Ishikawa (cell line): ENCODE measurements around the gene TRAPPC3L.

Experiments used
- CEBPB ChIP-seq: IDR thresholded peaks from 2 replicates; pipeline ENCODE4 v1.6.1; 2012
- CREB1 ChIP-seq: IDR thresholded peaks from 2 replicates; pipeline ENCODE4 v1.6.1; 2012; ENCODE audit warnings: low read depth
- EGR1 ChIP-seq: IDR thresholded peaks from 2 replicates; pipeline ENCODE4 v1.6.1; 2012
- EP300 ChIP-seq: IDR thresholded peaks from 2 replicates; pipeline ENCODE4 v1.6.1; 2012; ENCODE audit warnings: borderline replicate concordance
- FOXM1 ChIP-seq: IDR thresholded peaks from 2 replicates; pipeline ENCODE4 v1.6.1; 2012; ENCODE audit warnings: low read depth, borderline replicate concordance
- NFIC ChIP-seq: IDR thresholded peaks from 2 replicates; pipeline ENCODE4 v1.6.1; 2012
- RAD21 ChIP-seq: IDR thresholded peaks from 2 replicates; pipeline ENCODE4 v1.6.1; 2012; ENCODE audit warnings: low read depth
- REST ChIP-seq: IDR thresholded peaks from 2 replicates; pipeline ENCODE4 v1.6.1; 2012; ENCODE audit warnings: low read depth, mild to moderate bottlenecking
- TAF1 ChIP-seq: IDR thresholded peaks from 2 replicates; pipeline ENCODE4 v1.6.1; 2012; ENCODE audit warnings: low read depth, mild to moderate bottlenecking
- TCF12 ChIP-seq: IDR thresholded peaks from 2 replicates; pipeline ENCODE4 v1.6.1; 2012; ENCODE audit warnings: low read depth
- TEAD4 ChIP-seq: IDR thresholded peaks from 2 replicates; pipeline ENCODE4 v1.6.1; 2012
- USF1 ChIP-seq: IDR thresholded peaks from 2 replicates; pipeline ENCODE4 v1.6.1; 2012
- YY1 ChIP-seq: IDR thresholded peaks from 2 replicates; pipeline ENCODE4 v1.6.1; 2012; ENCODE audit warnings: low read depth
- ZBTB7A ChIP-seq: IDR thresholded peaks from 2 replicates; pipeline ENCODE4 v1.6.1; 2012; ENCODE audit warnings: low read depth
- TF ChIP-seq, protein P1 (sequence below): IDR thresholded peaks from 2 replicates; pipeline ENCODE4 v1.6.1; 2012

Gene TRAPPC3L

DNA sequence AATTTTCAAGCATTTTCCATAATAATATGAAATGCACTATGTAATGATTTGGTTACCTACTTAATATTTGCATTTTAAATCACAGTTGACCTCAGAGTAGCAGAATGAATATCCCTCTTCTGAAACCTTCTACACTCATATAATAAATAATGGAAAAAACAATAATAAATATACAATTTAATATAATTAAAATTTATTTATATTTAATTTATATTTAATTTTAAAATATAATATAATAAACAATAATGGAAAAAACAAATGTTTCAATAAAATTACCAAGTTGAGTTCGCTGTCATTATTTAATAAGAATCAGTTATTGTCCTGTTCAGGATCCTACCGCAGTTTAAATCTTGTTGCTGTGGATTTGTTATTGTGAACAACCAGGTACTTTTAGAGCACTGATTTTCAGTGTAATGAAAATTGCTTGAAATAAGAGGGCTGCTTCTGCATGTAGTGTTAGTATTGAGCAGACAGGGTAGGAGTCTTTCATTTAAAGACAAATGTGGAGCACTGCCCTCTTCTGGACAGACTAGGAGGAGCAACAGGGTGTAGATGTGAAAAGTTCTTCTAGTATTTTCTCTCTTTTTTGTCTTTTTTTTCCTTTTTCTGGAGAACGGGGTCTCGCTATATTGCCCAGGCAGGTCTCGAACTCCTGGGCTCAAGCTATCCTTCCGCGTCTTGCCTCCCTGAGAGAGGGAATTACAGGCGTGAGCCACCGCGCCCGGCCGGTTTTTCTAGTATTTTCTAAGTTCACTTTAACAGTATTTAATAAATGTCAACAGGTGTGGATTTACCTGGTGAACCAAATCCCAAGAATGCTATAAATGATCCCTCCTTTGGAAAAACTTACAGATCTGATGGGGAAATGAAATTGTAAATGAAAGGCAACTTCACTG is 13.6 kb downstream of the TRAPPC3L start:
- peak; percentile 60 for TF ChIP-seq RAD21
- TF ChIP-seq, protein P1, sequence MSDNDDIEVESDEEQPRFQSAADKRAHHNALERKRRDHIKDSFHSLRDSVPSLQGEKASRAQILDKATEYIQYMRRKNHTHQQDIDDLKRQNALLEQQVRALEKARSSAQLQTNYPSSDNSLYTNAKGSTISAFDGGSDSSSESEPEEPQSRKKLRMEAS, result no peak
- no peak for TF ChIP-seq YY1
- no peak for TF ChIP-seq EGR1
- no peak for TF ChIP-seq ZBTB7A
- TF ChIP-seq FOXM1, result no peak
- no peak for TF ChIP-seq USF1

- TF ChIP-seq CEBPB (no peak), REST (no peak), ZBTB7A (no peak), FOXM1 (no peak), NFIC (no peak), CREB1 (no peak), TAF1 (no peak), TEAD4 (no peak), EGR1 (no peak), EP300 (no peak)
- TF ChIP-seq, protein P1, result no peak
These were observed 15.0 kb downstream of the TRAPPC3L start for GRCh38 chr6:116530436-116530835.

- TF ChIP-seq YY1 (no peak), ZBTB7A (no peak), TAF1 (no peak)
These were observed 15.8 kb downstream of the TRAPPC3L start for GRCh38 chr6:116529466-116530290.

GRCh38 chr6:116528780-116529179 is 16.7 kb downstream of the TRAPPC3L start:
- no peak for TF ChIP-seq RAD21
- no peak for TF ChIP-seq TEAD4
- TF ChIP-seq CEBPB, result no peak
- no peak for TF ChIP-seq CREB1
- TF ChIP-seq YY1, result no peak
- no peak for TF ChIP-seq REST
- no peak for TF ChIP-seq EP300
- no peak for TF ChIP-seq NFIC

DNA sequence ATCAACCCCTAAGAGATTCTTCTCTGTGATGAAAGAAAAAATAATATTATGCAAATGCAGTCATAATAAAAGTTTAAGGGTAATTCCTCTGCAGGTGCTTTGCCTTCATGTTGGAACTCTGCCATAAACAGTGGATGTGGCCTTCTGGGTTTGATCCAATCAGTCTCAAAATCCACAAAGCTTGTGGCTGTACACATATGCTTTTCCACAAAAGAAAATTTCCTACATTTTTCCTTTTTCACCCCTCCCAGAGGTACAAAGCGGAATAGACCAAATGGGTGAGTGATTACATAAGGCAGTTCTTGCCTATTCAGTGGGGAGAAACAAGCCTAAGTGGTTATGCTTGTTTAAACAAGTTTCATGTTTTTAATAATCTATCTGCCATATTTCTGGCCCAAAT is 17.4 kb downstream of the TRAPPC3L start:
- TF ChIP-seq YY1, result no peak
- TF ChIP-seq EGR1, result no peak
- TF ChIP-seq FOXM1, result no peak
- TF ChIP-seq NFIC, result no peak
- no peak for TF ChIP-seq REST
- no peak for TF ChIP-seq TEAD4
- TF ChIP-seq ZBTB7A, result no peak
- no peak for TF ChIP-seq RAD21
- no peak for TF ChIP-seq TAF1
- no peak for TF ChIP-seq CREB1
- TF ChIP-seq, protein P1, result no peak
- TF ChIP-seq EP300, result no peak
- no peak for TF ChIP-seq TCF12
- no peak for TF ChIP-seq CEBPB
- TF ChIP-seq USF1, result no peak
